ENCODE measurements around the gene RNU7-1. TPM values are rescaled to one million over a fixed set of nuclear protein-coding genes. Genes with fewer than 3 reads are reported as not detected.

RNU7-1 gene
- polyA plus RNA-seq, 1 donor, result not detected

GRCh38 chr12:6938353-6939190 lies 5.0 kb upstream of the RNU7-1 start:
- no peak for DNase-seq

- DNase-seq, result no peak
Observed at GRCh38 chr12:6939191-6939540, 4.5 kb upstream of the RNU7-1 start.

GRCh38 chr12:6941267-6941666 lies 2.3 kb upstream of the RNU7-1 start:
- no peak for DNase-seq

GRCh38 chr12:6941782-6942181 lies 1.8 kb upstream of the RNU7-1 start:
- DNase-seq, result no peak

GRCh38 chr12:6942331-6942665 lies 1.3 kb upstream of the RNU7-1 start:
- DNase-seq, result no peak

- DNase-seq, result peak; percentile 85
Observed at GRCh38 chr12:6943389-6943721, 261 bp upstream of the RNU7-1 start.

GRCh38 chr12:6944381-6945186 lies 968 bp downstream of the RNU7-1 start:
- peak; percentile 94 for DNase-seq

GRCh38 chr12:6945613-6946012 lies 2.0 kb downstream of the RNU7-1 start:
- DNase-seq, result no peak

GRCh38 chr12:6946033-6946919 lies 2.7 kb downstream of the RNU7-1 start:
- no peak for DNase-seq

- DNase-seq, result no peak
Observed at GRCh38 chr12:6946920-6947374, 3.3 kb downstream of the RNU7-1 start.

GRCh38 chr12:6947615-6948014 lies 4.0 kb downstream of the RNU7-1 start:
- DNase-seq, result no peak

- DNase-seq, result no peak
Observed at GRCh38 chr12:6948873-6949594, 5.4 kb downstream of the RNU7-1 start.

GRCh38 chr12:6950401-6950801 lies 6.8 kb downstream of the RNU7-1 start:
- no peak for DNase-seq

- no peak for DNase-seq
Observed at GRCh38 chr12:6950811-6951540, 7.4 kb downstream of the RNU7-1 start, which contains the start of gene PTPN6. Gene PTPN6 (plus strand): TSS chr12:6951356. CDS start chr12:6951513, 157 bp downstream.

- DNase-seq, result no peak
Observed at GRCh38 chr12:6951551-6952120, 8.0 kb downstream of the RNU7-1 start.

- no peak for DNase-seq
Observed at GRCh38 chr12:6952121-6952862, 8.7 kb downstream of the RNU7-1 start.

GRCh38 chr12:6952863-6953441 lies 9.3 kb downstream of the RNU7-1 start:
- DNase-seq, result no peak

GRCh38 chr12:6953442-6954315 lies 10.1 kb downstream of the RNU7-1 start:
- DNase-seq, result peak; percentile 85

Measured in hindlimb muscle (tissue), 1 donor.